Osteocyte (in vitro differentiated cells): ENCODE data around the gene CPNE8. TPM values are rescaled to one million over a fixed set of nuclear protein-coding genes. Genes with fewer than 3 reads are reported as not detected.

Experiments used
- DNase-seq: peaks from one replicate; pipeline ENCODE4 v3.0.0; 2021; ENCODE audit warnings: mixed read lengths; ENCODE audit not compliant: unreplicated experiment; ENCODE audit errors: extremely low spot score
- H3K27ac Mint-ChIP-seq: one replicate; pipeline ENCODE4 v1.8.0; 2021; ENCODE audit warnings: mild to moderate bottlenecking, mixed read lengths; ENCODE audit not compliant: unreplicated experiment
- H3K27me3 Mint-ChIP-seq: one replicate; pipeline ENCODE4 v1.8.0; 2021; ENCODE audit warnings: mixed read lengths; ENCODE audit not compliant: unreplicated experiment
- H3K36me3 Mint-ChIP-seq: one replicate; pipeline ENCODE4 v1.8.0; 2021; ENCODE audit warnings: mixed read lengths; ENCODE audit not compliant: unreplicated experiment
- H3K4me1 Mint-ChIP-seq: one replicate; pipeline ENCODE4 v1.8.0; 2021; ENCODE audit warnings: mixed read lengths; ENCODE audit not compliant: unreplicated experiment
- H3K4me3 Mint-ChIP-seq: one replicate; pipeline ENCODE4 v1.8.0; 2021; ENCODE audit warnings: mild to moderate bottlenecking, moderate library complexity, mixed read lengths; ENCODE audit not compliant: unreplicated experiment
- H3K9me3 Mint-ChIP-seq: one replicate; pipeline ENCODE4 v1.8.0; 2021; ENCODE audit warnings: mixed read lengths; ENCODE audit not compliant: unreplicated experiment
- CTCF ChIP-seq: fragments of 200-600 bp; sonication (generic); IDR thresholded peaks from 2 replicates; pipeline ENCODE4 v1.5.0; 2021; ENCODE audit warnings: antibody characterized with exemption, mild to moderate bottlenecking, moderate library complexity
- total RNA-seq: library from RNA; stranded (reverse); gene quantifications from 2 replicates; pipeline ENCODE4 v1.2.1, GENCODE V29; 2021

Gene CPNE8
- total RNA-seq, 1 donor from 2014 or later, result 8.7 TPM

- peaks cover 14% of the 10 kb centered on the region for H3K4me1 Mint-ChIP-seq
- H3K9me3 Mint-ChIP-seq, result no peaks in the 10 kb centered on the region
- no peak for DNase-seq
- no peak for TF ChIP-seq CTCF
- no peaks in the 10 kb centered on the region for H3K27me3 Mint-ChIP-seq
- H3K27ac Mint-ChIP-seq, result no peak overlapping the region
- H3K36me3 Mint-ChIP-seq, result no peaks in the 10 kb centered on the region
- H3K4me3 Mint-ChIP-seq, result no peak overlapping the region
Observed at GRCh38 chr12:38895446-38895845, 9.9 kb downstream of the CPNE8 start.

- no peaks in the 10 kb centered on the region for H3K9me3 Mint-ChIP-seq
- H3K36me3 Mint-ChIP-seq, result no peaks in the 10 kb centered on the region
- TF ChIP-seq CTCF, result no peak
- peaks cover 5% of the 10 kb centered on the region for H3K4me1 Mint-ChIP-seq
- no peak overlapping the region for H3K27ac Mint-ChIP-seq
- no peaks in the 10 kb centered on the region for H3K27me3 Mint-ChIP-seq
- no peak for DNase-seq
- H3K4me3 Mint-ChIP-seq, result no peak overlapping the region
Observed at GRCh38 chr12:38892976-38893375, 12.4 kb downstream of the CPNE8 start.

GRCh38 chr12:38892087-38892786 is 13.2 kb downstream of the CPNE8 start:
- Mint-ChIP-seq H3K9me3 (no peaks in the 10 kb centered on the region), H3K4me3 (no peak overlapping the region), H3K27me3 (no peaks in the 10 kb centered on the region), H3K36me3 (no peaks in the 10 kb centered on the region), H3K4me1 (peaks cover 2% of the 10 kb centered on the region), H3K27ac (no peak overlapping the region)
- no peak for DNase-seq
- no peak for TF ChIP-seq CTCF

- no peaks in the 10 kb centered on the region for H3K4me1 Mint-ChIP-seq
- no peak overlapping the region for H3K4me3 Mint-ChIP-seq
- H3K36me3 Mint-ChIP-seq, result no peaks in the 10 kb centered on the region
- no peaks in the 10 kb centered on the region for H3K9me3 Mint-ChIP-seq
- no peak for TF ChIP-seq CTCF
- no peaks in the 10 kb centered on the region for H3K27me3 Mint-ChIP-seq
- H3K27ac Mint-ChIP-seq, result no peak overlapping the region
- DNase-seq, result no peak
Observed at GRCh38 chr12:38890102-38890855, 15.1 kb downstream of the CPNE8 start.

- H3K27me3 Mint-ChIP-seq, result no peaks in the 10 kb centered on the region
- H3K9me3 Mint-ChIP-seq, result no peaks in the 10 kb centered on the region
- no peak overlapping the region for H3K4me3 Mint-ChIP-seq
- no peaks in the 10 kb centered on the region for H3K36me3 Mint-ChIP-seq
- no peak for TF ChIP-seq CTCF
- DNase-seq, result no peak
- H3K27ac Mint-ChIP-seq, result no peak overlapping the region
- no peaks in the 10 kb centered on the region for H3K4me1 Mint-ChIP-seq
Observed at GRCh38 chr12:38889297-38889815, 16.0 kb downstream of the CPNE8 start.
